HG02610 (cell line): ENCODE data around the gene ZNF846.
"Not testable (repeated sequence)": the region's sequence is repeated elsewhere in the genome, so short reads cannot be mapped to it uniquely, and the experiment has no call there.

Source experiments
- ATAC-seq: cut with Tn5 transposase; IDR thresholded peaks from one replicate; pipeline ENCODE4 v1.9.1; 2021; ENCODE audit warnings: mild to moderate bottlenecking, moderate library complexity; ENCODE audit not compliant: unreplicated experiment

Gene ZNF846

GRCh38 chr19:9768175-9769112, at the start of gene ZNF846:
TSS of gene ZNF846 (minus strand) at chr19:9768738. CDS start at chr19:9764950, 3,788 bp downstream.
- peak; percentile 97 for ATAC-seq

- no peak for ATAC-seq
These were observed 49.7 kb upstream of the ZNF846 start for GRCh38 chr19:9818175-9818733.

GRCh38 chr19:9811139-9811538, 42.6 kb upstream of the ZNF846 start:
- no peak for ATAC-seq

- ATAC-seq: no peak
These were observed 40.6 kb upstream of the ZNF846 start for GRCh38 chr19:9808855-9809824.

DNA sequence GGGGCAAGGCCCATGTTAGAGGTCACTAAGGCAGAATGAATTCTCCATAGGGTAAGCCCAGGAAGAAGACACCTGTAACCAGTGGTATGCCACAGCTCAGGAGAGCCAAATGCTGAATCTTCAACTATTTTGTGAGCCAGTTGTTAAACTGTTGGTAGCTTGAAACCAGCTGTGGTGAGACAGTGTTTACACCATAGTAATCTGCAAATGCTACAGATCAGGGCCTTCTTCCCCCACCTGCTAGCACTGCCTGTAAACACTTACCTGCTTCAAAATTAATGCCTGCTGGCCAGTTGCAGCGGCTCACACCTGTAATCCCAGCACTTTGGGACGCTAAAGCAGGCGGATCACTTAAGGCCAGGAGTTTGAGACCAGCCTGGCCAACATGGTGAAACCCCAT, 38.3 kb upstream of the ZNF846 start:
- no peak for ATAC-seq

DNA sequence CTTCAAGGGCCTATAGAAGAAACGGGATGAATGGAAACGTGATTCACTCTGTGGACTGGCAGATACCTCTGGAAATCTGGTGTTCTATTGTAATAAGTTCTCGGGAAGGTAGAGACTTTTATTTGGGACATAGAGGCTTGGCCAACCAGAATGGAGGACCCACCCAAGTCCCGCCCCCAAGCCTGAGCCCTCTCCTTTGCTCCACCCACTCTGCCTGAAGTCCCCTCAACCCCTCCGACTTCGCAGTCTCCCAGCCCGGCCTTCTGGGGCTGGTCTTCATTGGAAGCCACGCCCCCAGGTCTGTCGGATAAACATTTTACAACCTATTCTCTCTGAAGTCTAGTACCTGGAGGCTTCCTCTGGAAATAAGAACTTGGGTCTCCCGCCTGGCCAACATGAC, 33.4 kb upstream of the ZNF846 start:
- ATAC-seq: no peak

DNA sequence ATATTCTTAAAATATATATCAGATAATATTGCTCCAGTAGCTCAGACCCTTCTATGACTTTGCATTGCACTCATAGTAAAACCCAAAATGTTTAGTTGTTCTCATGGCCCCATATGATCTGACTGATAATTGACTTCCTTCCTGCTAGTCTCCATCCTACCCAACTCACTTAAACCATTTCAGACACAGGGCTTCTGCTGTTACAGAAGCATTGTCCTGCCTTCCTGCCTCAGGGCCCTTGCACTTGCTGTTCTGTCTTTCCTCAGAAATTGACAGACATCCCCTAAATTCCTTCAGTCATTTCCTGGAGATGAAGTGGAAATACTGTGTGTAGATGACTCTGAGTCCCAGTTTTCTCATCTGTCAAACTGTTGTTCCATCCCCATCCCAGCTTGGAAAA, 30.6 kb upstream of the ZNF846 start:
- ATAC-seq: no peak

DNA sequence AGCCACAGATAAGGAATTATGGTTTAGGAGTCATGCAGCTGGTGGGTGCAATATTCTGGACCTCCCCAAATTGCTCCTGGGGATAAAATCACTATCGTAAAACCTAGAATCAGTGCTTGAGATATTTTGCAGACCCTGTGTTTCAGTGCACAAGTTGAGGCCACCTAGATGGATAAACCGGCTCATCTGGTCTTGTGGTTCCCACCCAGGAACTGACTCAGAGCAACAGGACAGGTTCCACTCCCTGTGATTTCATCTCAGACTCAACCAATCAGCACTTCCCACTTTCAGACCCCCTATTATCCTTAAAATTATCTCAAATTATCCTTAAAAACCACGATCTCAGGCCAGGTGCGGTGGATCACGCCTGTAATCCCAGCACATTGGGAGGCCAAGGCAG, 29.3 kb upstream of the ZNF846 start:
- no peak for ATAC-seq

GRCh38 chr19:9796113-9796773, 27.7 kb upstream of the ZNF846 start:
- peak; percentile 49 for ATAC-seq

DNA sequence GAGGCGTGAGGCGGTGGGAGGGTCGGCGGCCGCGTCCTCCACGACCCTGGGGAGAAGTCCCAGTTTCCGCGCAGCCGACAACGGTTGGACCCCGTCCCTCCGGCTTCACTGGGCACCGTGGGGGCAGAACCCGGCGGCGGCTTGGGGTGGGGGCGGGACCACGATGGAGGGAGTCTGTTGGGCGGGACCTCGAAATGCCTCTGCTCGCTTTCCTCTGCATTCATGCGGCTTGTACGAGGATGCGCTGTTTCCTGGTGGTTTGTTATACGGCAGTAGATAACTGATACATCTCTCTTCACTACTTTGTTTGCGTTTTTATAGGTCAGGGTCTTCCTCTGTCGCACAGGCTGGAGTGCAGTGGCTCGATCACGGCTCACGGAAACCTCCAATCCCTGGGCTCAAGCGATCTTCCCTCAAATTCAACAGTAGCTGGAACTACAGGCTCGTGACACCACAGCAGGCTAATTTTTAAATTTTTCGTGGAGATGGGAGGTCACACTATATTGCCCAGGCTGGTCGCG, 24.6 kb upstream of the ZNF846 start:
- no peak for ATAC-seq

DNA sequence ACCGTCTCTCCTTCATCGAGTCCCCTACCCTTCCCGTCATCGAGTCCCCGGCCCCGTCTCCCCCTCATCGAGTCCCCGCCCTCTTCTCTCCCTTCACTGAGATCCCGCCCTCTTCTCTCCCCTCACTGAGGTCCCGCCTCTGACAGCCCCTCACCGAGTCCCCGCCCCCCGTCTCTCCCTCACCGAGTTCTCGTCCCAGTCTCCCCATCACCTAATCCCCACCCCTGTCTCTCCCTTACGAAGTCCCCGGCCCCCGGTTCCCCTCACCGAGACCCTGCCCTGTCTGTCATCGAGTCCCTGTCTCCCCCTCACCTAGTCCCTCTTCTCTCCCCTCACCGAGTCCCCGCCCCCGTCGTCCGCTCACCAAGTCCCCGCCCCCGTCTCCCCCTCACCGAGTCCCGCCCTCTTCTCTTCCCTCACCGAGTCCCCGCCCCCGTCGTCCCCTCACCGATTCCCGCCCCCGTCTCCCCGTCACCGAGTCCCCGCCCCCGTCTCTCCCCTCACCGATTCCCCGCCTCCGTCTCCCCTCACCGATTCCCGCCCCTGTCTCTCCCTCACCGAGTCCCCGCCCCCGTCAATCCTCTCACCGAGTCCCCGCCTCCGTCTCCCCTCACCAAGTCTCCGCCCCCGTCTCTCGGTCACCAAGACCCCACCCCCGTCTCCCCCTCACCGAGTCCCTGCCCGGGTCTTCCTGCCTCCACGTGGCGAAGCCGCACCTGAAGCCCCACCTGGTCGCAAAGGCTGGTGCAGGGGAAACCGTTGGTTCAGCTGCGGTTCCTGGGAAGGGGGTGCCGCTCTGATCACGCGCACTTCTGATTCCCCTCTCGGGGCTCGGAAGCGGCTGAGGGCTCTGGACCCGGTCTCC, 23.9 kb upstream of the ZNF846 start:
- ATAC-seq: peak; percentile 38

GRCh38 chr19:9791552-9792205, 23.1 kb upstream of the ZNF846 start:
- ATAC-seq: peak; percentile 36

GRCh38 chr19:9791073-9791367, 22.5 kb upstream of the ZNF846 start:
- not testable (repeated sequence) for ATAC-seq

- ATAC-seq: not testable (repeated sequence)
These were observed 21.0 kb upstream of the ZNF846 start for GRCh38 chr19:9789579-9789978.

- ATAC-seq: no peak
These were observed 20.5 kb upstream of the ZNF846 start for GRCh38 chr19:9789066-9789465.

DNA sequence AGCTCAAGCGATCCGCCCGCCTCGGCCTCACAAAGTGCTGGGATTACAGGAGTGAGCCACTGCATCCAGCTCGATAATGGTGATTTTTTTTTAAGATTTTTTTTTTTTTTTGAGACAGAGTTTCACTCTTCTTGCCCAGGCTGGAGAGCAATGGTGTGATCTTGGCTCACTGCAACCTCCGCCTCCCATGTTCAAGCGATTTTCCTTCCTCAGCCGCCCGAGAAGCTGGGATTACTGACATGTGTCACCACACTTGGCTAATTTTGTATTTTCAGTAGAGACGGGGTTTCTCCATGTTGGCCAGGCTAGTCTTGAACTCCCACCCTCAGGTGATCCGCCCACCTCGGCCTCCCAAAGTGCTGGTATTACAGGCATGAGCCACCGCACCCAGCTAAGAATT, 20.1 kb upstream of the ZNF846 start:
- not testable (repeated sequence) for ATAC-seq

DNA sequence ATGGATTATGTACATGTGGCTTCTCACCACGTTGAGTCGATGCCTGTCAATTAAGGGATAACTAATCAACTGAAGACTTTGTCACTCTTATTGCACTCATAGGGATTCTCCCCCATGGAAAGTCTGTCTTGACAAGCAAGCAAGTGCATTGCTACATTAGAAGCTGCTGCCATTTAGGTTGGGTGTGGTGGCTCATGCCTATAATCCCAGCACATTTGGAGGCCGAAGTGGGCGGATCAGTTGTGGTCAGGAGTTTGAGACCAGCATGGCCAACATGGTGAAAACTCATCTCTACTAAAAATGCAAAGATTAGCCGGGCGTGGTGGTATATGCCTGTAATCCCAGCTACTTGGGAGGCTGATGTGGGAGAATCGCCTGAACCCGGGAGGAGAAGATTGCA, 18.3 kb upstream of the ZNF846 start:
- ATAC-seq: no peak

DNA sequence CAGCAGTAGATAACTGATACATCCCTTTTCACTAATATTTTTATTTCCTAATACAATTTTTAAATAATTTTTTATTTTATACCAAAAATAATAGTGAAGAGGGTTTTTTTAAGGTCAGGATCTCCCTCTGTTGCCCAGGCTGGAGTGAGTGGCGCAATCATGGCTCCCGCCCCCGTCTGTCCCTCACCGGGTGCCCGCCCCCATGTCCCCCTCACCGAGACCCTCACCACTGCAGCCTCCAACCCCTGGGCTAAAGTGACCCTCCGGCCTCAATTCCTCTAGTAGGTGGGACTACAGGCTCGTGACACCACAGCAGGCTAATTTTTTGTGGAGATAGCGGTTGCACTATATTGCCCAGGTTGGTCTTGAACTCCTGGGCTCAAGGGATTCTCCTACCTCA, 17.8 kb upstream of the ZNF846 start:
- no peak for ATAC-seq
